HG02571 (cell line): ENCODE results near the gene CDC42SE1.
"Not testable (repeated sequence)": the region's sequence is repeated elsewhere in the genome, so short reads cannot be mapped to it uniquely, and the experiment has no call there.

Experiments
- ATAC-seq: cut with Tn5 transposase; IDR thresholded peaks from one replicate; pipeline ENCODE4 v1.9.1; 2021; ENCODE audit warnings: mild to moderate bottlenecking, moderate library complexity; ENCODE audit not compliant: unreplicated experiment

Gene CDC42SE1

GRCh38 chr1:151059109-151060006 lies at the start of gene CDC42SE1:
Gene CDC42SE1, minus strand, starts transcription at chr1:151059622. Its CDS starts 3,892 bp downstream, at chr1:151055730.
- peak; percentile 80 for ATAC-seq

GRCh38 chr1:151108331-151108730 lies 48.9 kb upstream of the CDC42SE1 start:
- no peak for ATAC-seq

GRCh38 chr1:151106894-151107293 lies 47.5 kb upstream of the CDC42SE1 start:
- ATAC-seq: no peak

- no peak for ATAC-seq
These were observed 45.2 kb upstream of the CDC42SE1 start for GRCh38 chr1:151104630-151105029.

GRCh38 chr1:151098126-151098525 lies 38.7 kb upstream of the CDC42SE1 start:
- ATAC-seq: no peak

GRCh38 chr1:151097426-151097825 lies 38.0 kb upstream of the CDC42SE1 start:
- not testable (repeated sequence) for ATAC-seq

- ATAC-seq: no peak
These were observed 26.6 kb upstream of the CDC42SE1 start for GRCh38 chr1:151085953-151086559.

GRCh38 chr1:151072224-151072623 lies 12.8 kb upstream of the CDC42SE1 start:
- no peak for ATAC-seq

- peak; percentile 72 for ATAC-seq
These were observed 11.3 kb upstream of the CDC42SE1 start, which contains the start of gene GABPB2 for GRCh38 chr1:151070474-151071276. Gene GABPB2, plus strand, starts transcription at chr1:151070761. Its CDS starts 17,429 bp downstream, at chr1:151088190.

- no peak for ATAC-seq
These were observed 9.7 kb upstream of the CDC42SE1 start for GRCh38 chr1:151069103-151069486.

GRCh38 chr1:151067185-151067584 lies 7.8 kb upstream of the CDC42SE1 start:
- ATAC-seq: no peak

- ATAC-seq: no peak
These were observed 5.7 kb upstream of the CDC42SE1 start for GRCh38 chr1:151065089-151065645.

GRCh38 chr1:151062741-151063371 lies 3.4 kb upstream of the CDC42SE1 start:
- no peak for ATAC-seq

GRCh38 chr1:151061704-151062103 lies 2.3 kb upstream of the CDC42SE1 start:
- no peak for ATAC-seq

- no peak for ATAC-seq
These were observed 1.4 kb upstream of the CDC42SE1 start for GRCh38 chr1:151060657-151061421.

GRCh38 chr1:151060007-151060656 lies 710 bp upstream of the CDC42SE1 start, which contains the start of gene MLLT11:
Gene MLLT11, plus strand, starts transcription at chr1:151060397. Its CDS starts 6,828 bp downstream, at chr1:151067225.
- no peak for ATAC-seq

- ATAC-seq: no peak
These were observed 730 bp downstream of the CDC42SE1 start for GRCh38 chr1:151058692-151059091.

- no peak for ATAC-seq
These were observed 3.3 kb downstream of the CDC42SE1 start for GRCh38 chr1:151056149-151056548.

- ATAC-seq: no peak
These were observed 3.8 kb downstream of the CDC42SE1 start for GRCh38 chr1:151055581-151055980.
